HepG2 (cell line): Measurements from ENCODE around the gene CTNND2.

Experiments used
- CTCF ChIP-seq: sonication (generic); formaldehyde crosslinking; IDR thresholded peaks from 2 replicates; pipeline ENCODE4 v1.5.0; 2020; ENCODE audit warnings: mild to moderate bottlenecking, missing genetic modification reagents, moderate library complexity
- FOXK1 ChIP-seq: sonication (generic); formaldehyde crosslinking; IDR thresholded peaks from 2 replicates; pipeline ENCODE4 v1.4.0; 2020; ENCODE audit warnings: low read depth, missing genetic modification reagents, borderline replicate concordance
- KIAA2018 ChIP-seq: sonication (generic); formaldehyde crosslinking; IDR thresholded peaks from 2 replicates; pipeline ENCODE4 v1.5.0; 2020; ENCODE audit warnings: mild to moderate bottlenecking, missing genetic modification reagents, borderline replicate concordance
- MAFG ChIP-seq: sonication (generic); formaldehyde crosslinking; IDR thresholded peaks from 2 replicates; pipeline ENCODE4 v1.5.1; 2020; ENCODE audit warnings: mild to moderate bottlenecking, missing genetic modification reagents
- MAX ChIP-seq: IDR thresholded peaks from 2 replicates; pipeline ENCODE4 v1.6.1; 2012; ENCODE audit warnings: inconsistent platforms
- NFYB ChIP-seq: sonication (generic); formaldehyde crosslinking; IDR thresholded peaks from 2 replicates; pipeline ENCODE4 v1.4.0; 2020; ENCODE audit warnings: missing genetic modification reagents
- SRF ChIP-seq: IDR thresholded peaks from 2 replicates; pipeline ENCODE4 v1.6.1; 2011; ENCODE audit warnings: mild to moderate bottlenecking, low read depth, low read length, moderate library complexity
- ZBTB8A ChIP-seq: sonication (generic); formaldehyde crosslinking; IDR thresholded peaks from 2 replicates; pipeline ENCODE4 v1.4.0; 2020; ENCODE audit warnings: mild to moderate bottlenecking, low read depth, missing genetic modification reagents, borderline replicate concordance
- ZNF234 ChIP-seq: sonication (generic); formaldehyde crosslinking; conservative IDR thresholded peaks from 2 replicates; pipeline ENCODE4 v1.5.1; 2020; ENCODE audit warnings: mild to moderate bottlenecking, missing genetic modification reagents
- TF ChIP-seq, protein P1 (sequence below): sonication (generic); formaldehyde crosslinking; IDR thresholded peaks from 2 replicates; pipeline ENCODE4 v1.4.0; 2020; ENCODE audit warnings: mild to moderate bottlenecking, missing genetic modification reagents

DNA sequence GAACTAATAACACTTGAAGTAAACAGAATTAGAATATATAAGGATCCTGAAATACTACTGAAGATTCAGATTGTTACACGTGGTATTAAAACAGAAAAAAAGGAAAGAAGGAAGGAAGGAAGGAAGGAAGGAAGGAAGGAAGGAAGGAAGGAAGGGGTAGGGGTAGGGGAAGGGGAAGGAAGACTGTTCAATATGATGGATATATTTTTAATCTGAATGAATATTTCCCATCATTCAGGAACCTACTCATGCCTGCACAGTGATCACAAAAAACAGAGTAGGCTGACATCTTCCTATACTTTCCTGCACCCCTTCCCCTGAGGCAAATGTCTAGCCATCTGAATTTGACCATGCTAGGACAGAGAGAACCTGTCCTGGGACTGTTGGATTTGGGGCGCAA, 133.9 kb downstream of the CTNND2 start:
- TF ChIP-seq, protein P1, sequence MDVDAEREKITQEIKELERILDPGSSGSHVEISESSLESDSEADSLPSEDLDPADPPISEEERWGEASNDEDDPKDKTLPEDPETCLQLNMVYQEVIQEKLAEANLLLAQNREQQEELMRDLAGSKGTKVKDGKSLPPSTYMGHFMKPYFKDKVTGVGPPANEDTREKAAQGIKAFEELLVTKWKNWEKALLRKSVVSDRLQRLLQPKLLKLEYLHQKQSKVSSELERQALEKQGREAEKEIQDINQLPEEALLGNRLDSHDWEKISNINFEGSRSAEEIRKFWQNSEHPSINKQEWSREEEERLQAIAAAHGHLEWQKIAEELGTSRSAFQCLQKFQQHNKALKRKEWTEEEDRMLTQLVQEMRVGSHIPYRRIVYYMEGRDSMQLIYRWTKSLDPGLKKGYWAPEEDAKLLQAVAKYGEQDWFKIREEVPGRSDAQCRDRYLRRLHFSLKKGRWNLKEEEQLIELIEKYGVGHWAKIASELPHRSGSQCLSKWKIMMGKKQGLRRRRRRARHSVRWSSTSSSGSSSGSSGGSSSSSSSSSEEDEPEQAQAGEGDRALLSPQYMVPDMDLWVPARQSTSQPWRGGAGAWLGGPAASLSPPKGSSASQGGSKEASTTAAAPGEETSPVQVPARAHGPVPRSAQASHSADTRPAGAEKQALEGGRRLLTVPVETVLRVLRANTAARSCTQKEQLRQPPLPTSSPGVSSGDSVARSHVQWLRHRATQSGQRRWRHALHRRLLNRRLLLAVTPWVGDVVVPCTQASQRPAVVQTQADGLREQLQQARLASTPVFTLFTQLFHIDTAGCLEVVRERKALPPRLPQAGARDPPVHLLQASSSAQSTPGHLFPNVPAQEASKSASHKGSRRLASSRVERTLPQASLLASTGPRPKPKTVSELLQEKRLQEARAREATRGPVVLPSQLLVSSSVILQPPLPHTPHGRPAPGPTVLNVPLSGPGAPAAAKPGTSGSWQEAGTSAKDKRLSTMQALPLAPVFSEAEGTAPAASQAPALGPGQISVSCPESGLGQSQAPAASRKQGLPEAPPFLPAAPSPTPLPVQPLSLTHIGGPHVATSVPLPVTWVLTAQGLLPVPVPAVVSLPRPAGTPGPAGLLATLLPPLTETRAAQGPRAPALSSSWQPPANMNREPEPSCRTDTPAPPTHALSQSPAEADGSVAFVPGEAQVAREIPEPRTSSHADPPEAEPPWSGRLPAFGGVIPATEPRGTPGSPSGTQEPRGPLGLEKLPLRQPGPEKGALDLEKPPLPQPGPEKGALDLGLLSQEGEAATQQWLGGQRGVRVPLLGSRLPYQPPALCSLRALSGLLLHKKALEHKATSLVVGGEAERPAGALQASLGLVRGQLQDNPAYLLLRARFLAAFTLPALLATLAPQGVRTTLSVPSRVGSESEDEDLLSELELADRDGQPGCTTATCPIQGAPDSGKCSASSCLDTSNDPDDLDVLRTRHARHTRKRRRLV: no peak
- TF ChIP-seq KIAA2018: no peak
- no peak for TF ChIP-seq ZNF234
- TF ChIP-seq MAX: no peak
- TF ChIP-seq CTCF: no peak
- TF ChIP-seq MAFG (CRISPR knock-in tag): no peak
- no peak for TF ChIP-seq SRF
- no peak for TF ChIP-seq FOXK1
- TF ChIP-seq ZBTB8A (CRISPR knock-in tag): no peak
- TF ChIP-seq NFYB: no peak
